Endothelial cell of umbilical vein (primary cell): ENCODE data around the gene ZNF319. TPM values are rescaled to one million over a fixed set of nuclear protein-coding genes. Genes with fewer than 3 reads are reported as not detected.

Source experiments
- BruUV-seq: library from RNA; stranded (reverse); fragments of 400-500 nt; replicated peaks from 2 replicates; lab custom pipeline; 2021; lab: Mats Ljungman, UMichigan
- CTCF ChIA-PET: fragments of 300-600, 350-600 bp; sonication (Branson Sonifier 250); formaldehyde crosslinking; loops from one replicate; lab custom pipeline; 2021; ENCODE audit warnings: antibody characterized with exemption, inconsistent platforms; lab: Charles Lee
- POLR2A ChIA-PET: fragments of 300-600, 350-600 bp; sonication (Branson Sonifier 250); formaldehyde crosslinking; loops from one replicate; lab custom pipeline; 2021; ENCODE audit warnings: antibody characterized with exemption, inconsistent platforms; lab: Charles Lee
- DNase-seq: peaks from one replicate; pipeline ENCODE4 v3.0.0-alpha.2; 2011; ENCODE audit warnings: low read depth, low spot score
- FAIRE-seq: peaks from 2 replicates; lab custom pipeline; 2011; peaks lifted over from hg19 to GRCh38; lab: Jason Lieb, UNC
- H2AFZ ChIP-seq: 2 replicates; pipeline ENCODE4 v1.6.0; 2012; ENCODE audit warnings: low read depth, low read length, control low read depth, inconsistent platforms
- H3K27ac ChIP-seq: 2 replicates; pipeline ENCODE4 v1.5.1; 2011; ENCODE audit warnings: low read depth, mild to moderate bottlenecking, control low read depth, low read length, moderate library complexity; ENCODE audit not compliant: insufficient read depth
- H3K27me3 ChIP-seq, 2 experiments: 2 replicates each; pipeline versions ENCODE4 v1.6.0 to v1.6.1; 2011; ENCODE audit warnings: low read length in 2 of 2, mixed read lengths in 1 of 2; ENCODE audit not compliant: control insufficient read depth in 2 of 2, insufficient read depth in 2 of 2
- H3K36me3 ChIP-seq, 2 experiments: 2 replicates in 1 of 2; 3 replicates in 1 of 2; pipeline ENCODE4 v1.5.1; 2011; ENCODE audit warnings: low read length in 2 of 2, mild to moderate bottlenecking in 1 of 2, moderate library complexity in 1 of 2; ENCODE audit not compliant: control insufficient read depth in 2 of 2, insufficient read depth in 2 of 2; ENCODE audit errors: extremely low read depth in 1 of 2
- H3K4me1 ChIP-seq: 3 replicates; pipeline ENCODE4 v1.5.1; 2011; ENCODE audit warnings: mild to moderate bottlenecking, low read length; ENCODE audit not compliant: control insufficient read depth, insufficient read depth; ENCODE audit errors: extremely low read depth
- H3K4me2 ChIP-seq: 2 replicates; pipeline ENCODE4 v1.6.1; 2011; ENCODE audit warnings: low read length, control low read depth, mixed read lengths; ENCODE audit not compliant: insufficient read depth
- H3K4me3 ChIP-seq, 3 experiments: fragments of 200-600 bp in 1 of 3; sonication (generic), shearing (Covaris generic) in 1 of 3; replicated peaks in 1 of 3; 2 replicates each; pipeline ENCODE4 v1.5.1; 2011 to 2016; ENCODE audit warnings: control low read depth in 3 of 3, low read length in 3 of 3, mild to moderate bottlenecking in 2 of 3, inconsistent platforms in 1 of 3, low read depth in 1 of 3, moderate library complexity in 1 of 3; ENCODE audit not compliant: insufficient read depth in 1 of 3
- H3K79me2 ChIP-seq: 2 replicates; pipeline ENCODE4 v1.6.0; 2012; ENCODE audit warnings: low read length, inconsistent platforms; ENCODE audit not compliant: control insufficient read depth, insufficient read depth
- H3K9ac ChIP-seq: replicated peaks from 2 replicates; pipeline ENCODE3; 2011; ENCODE audit warnings: low read length, control low read depth; ENCODE audit not compliant: insufficient read depth; ENCODE audit errors: extremely low read depth
- H3K9me1 ChIP-seq: replicated peaks from 3 replicates; pipeline ENCODE4 v1.6.0; 2011; ENCODE audit warnings: mild to moderate bottlenecking, low read length; ENCODE audit not compliant: control insufficient read depth, insufficient read depth; ENCODE audit errors: extremely low read depth
- H3K9me3 ChIP-seq: replicated peaks from 2 replicates; pipeline ENCODE4 v1.5.1; 2012; ENCODE audit warnings: low read length, inconsistent platforms; ENCODE audit not compliant: control insufficient read depth, insufficient read depth
- H4K20me1 ChIP-seq: replicated peaks from 2 replicates; pipeline ENCODE3; 2011; ENCODE audit warnings: mild to moderate bottlenecking, low read length; ENCODE audit not compliant: control insufficient read depth, insufficient read depth; ENCODE audit errors: extremely low read depth
- EZH2 ChIP-seq: IDR thresholded peaks from 2 replicates; pipeline ENCODE4 v1.6.1; 2012; ENCODE audit warnings: borderline replicate concordance, low read depth, mild to moderate bottlenecking, moderate library complexity, low read length, inconsistent platforms; ENCODE audit not compliant: severe bottlenecking
- MYC ChIP-seq: IDR thresholded peaks from one replicate; pipeline ENCODE4 v1.6.1; 2011; ENCODE audit warnings: mild to moderate bottlenecking, low read depth, low read length
- POLR2A ChIP-seq: IDR thresholded peaks from 2 replicates; pipeline ENCODE4 v1.6.1; 2012; ENCODE audit warnings: low read depth, mild to moderate bottlenecking, control low read depth, low read length
- dilution Hi-C: fragments of 300-500 bp; cut with MboI; formaldehyde crosslinking; loops from one replicate; pipeline ENCODE4 v1.15.0; 2019; ENCODE audit warnings: low sequenced_read_pairs; ENCODE audit not compliant: extremely low pct_ligation_motif_present
- intact Hi-C: fragments of 100-400 bp; cut with micrococcal nuclease; formaldehyde crosslinking; loops from one replicate; pipeline ENCODE4 v1.10.0; 2022
- polyA plus RNA-seq, 4 experiments: library from polyadenylated mRNA; depleted of rRNA in 3 of 4; stranded (reverse) in 3 of 4; unstranded in 1 of 4; fragments of >200 nt; gene quantifications; 2 replicates each; pipeline versions ENCODE4 v1.2.1 to v1.2.3, GENCODE V29; 2011 to 2012; ENCODE audit warnings: missing spikeins in 1 of 4
- total RNA-seq: library from RNA; stranded (reverse); gene quantifications from 2 replicates; pipeline ENCODE4 v1.2.3, GENCODE V29; 2021
- TF ChIP-seq, protein P1 (sequence below), 2 donors: IDR thresholded peaks; 1 replicate in 1 of 2; 2 replicates in 1 of 2; pipeline ENCODE4 v1.5.1; 2011; ENCODE audit warnings: low read length in 2 of 2, mild to moderate bottlenecking in 2 of 2, moderate library complexity in 2 of 2, control low read depth in 1 of 2, inconsistent platforms in 1 of 2, low read depth in 1 of 2; ENCODE audit not compliant: insufficient read depth in 1 of 2; ENCODE audit errors: extremely low read depth in 1 of 2

The ZNF319 gene
- total and polyA plus RNA-seq, 2 donors (not counting 3 experiments of a cell fraction or from before 2014, with no cell fraction given), result 5.4 to 9.9 TPM

DNA sequence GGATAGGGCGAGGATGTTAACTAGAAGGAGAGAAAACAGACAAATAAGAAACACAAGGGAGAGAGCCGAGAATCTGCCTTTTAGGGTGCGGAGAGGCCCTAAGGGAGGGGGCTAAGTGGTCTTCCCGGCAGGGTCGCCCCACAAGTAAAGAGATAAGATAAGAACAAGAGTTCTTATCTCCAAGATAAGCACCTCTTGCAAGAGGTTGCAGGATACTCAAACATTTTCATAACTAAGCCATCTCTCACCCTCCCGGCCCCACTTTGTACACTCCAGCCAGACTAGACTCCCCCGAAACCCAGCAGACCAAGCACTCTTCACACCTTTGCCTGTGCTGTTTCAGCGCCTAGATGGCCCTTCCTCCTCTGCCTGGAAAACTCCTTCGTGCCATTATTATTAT, 14.3 kb downstream of the ZNF319 start:
- BruUV-seq, result no TSS peak
- POLR2A ChIA-PET, result no interaction called here

More for the DNA sequence above, 14.3 kb downstream of the ZNF319 start:
- no peak overlapping the region for H3K27ac ChIP-seq
- peaks cover 9% of the 10 kb centered on the region for H3K4me1 ChIP-seq
- no peaks in the 10 kb centered on the region for H3K36me3 ChIP-seq
- H3K9me3 ChIP-seq, result no peaks in the 10 kb centered on the region
- CTCF ChIA-PET, result no interaction called here
- no peaks in the 10 kb centered on the region for H4K20me1 ChIP-seq
- H3K4me3 ChIP-seq, result no peak overlapping the region
- H3K9me1 ChIP-seq, result no peaks in the 10 kb centered on the region
- DNase-seq (no peak), FAIRE-seq (no peak)
- intact Hi-C loops (no loop called here), dilution Hi-C loops (no loop called here)
- no peak overlapping the region for H3K4me2 ChIP-seq
- no peak for TF ChIP-seq MYC
- TF ChIP-seq, protein P1, sequence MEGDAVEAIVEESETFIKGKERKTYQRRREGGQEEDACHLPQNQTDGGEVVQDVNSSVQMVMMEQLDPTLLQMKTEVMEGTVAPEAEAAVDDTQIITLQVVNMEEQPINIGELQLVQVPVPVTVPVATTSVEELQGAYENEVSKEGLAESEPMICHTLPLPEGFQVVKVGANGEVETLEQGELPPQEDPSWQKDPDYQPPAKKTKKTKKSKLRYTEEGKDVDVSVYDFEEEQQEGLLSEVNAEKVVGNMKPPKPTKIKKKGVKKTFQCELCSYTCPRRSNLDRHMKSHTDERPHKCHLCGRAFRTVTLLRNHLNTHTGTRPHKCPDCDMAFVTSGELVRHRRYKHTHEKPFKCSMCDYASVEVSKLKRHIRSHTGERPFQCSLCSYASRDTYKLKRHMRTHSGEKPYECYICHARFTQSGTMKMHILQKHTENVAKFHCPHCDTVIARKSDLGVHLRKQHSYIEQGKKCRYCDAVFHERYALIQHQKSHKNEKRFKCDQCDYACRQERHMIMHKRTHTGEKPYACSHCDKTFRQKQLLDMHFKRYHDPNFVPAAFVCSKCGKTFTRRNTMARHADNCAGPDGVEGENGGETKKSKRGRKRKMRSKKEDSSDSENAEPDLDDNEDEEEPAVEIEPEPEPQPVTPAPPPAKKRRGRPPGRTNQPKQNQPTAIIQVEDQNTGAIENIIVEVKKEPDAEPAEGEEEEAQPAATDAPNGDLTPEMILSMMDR (IDR thresholded peaks at IDR 0.05; ENCODE audit: extremely low read depth in 1 of 2, insufficient read depth in 1 of 2, low read depth in 1 of 2, low read length in 2 of 2), result no peak
- no peak for TF ChIP-seq POLR2A
- TF ChIP-seq EZH2, result no peak
- no peak overlapping the region for H2AFZ ChIP-seq
- no peaks in the 10 kb centered on the region for H3K27me3 ChIP-seq
- no peak overlapping the region for H3K9ac ChIP-seq
- H3K79me2 ChIP-seq, result no peaks in the 10 kb centered on the region
